Right ventricle myocardium superior (tissue), 1 donor: ENCODE results near the gene WFS1. TPM values are rescaled to one million over a fixed set of nuclear protein-coding genes. Genes with fewer than 3 reads are reported as not detected.

ENCODE experiments used
- ATAC-seq: fragments of 200-7000 bp; cut with Tn5 transposase; one replicate; pipeline ENCODE4 v1.9.1; 2020; ENCODE audit warnings: mild to moderate bottlenecking; ENCODE audit not compliant: poor library complexity
- DNase-seq: peaks from one replicate; pipeline ENCODE4 v3.0.0-alpha.2; 2020
- intact Hi-C: fragments of 100-400 bp; cut with DNase I; formaldehyde crosslinking; loops from one replicate; pipeline ENCODE4 v1.11.2; 2022
- total RNA-seq: library from RNA; stranded (reverse); fragmentation: NEBNext Ultra II Directional; extraction: Animal tissue kit (Norgen Biotek cat#: 25700); gene quantifications from one replicate; pipeline ENCODE4 v1.2.1, GENCODE V29; 2021
- donor health status: DM: no; HTN: yes; CAD: no; lungs with severe emphysema.

Gene WFS1
- total RNA-seq, 1 donor from 2014 or later, result 81.7 TPM

GRCh38 chr4:6341696-6342095 lies 72.0 kb downstream of the WFS1 start:
- ATAC-seq, result no peak
- DNase-seq, result no peak
- intact Hi-C loops, result no loop called here

DNA sequence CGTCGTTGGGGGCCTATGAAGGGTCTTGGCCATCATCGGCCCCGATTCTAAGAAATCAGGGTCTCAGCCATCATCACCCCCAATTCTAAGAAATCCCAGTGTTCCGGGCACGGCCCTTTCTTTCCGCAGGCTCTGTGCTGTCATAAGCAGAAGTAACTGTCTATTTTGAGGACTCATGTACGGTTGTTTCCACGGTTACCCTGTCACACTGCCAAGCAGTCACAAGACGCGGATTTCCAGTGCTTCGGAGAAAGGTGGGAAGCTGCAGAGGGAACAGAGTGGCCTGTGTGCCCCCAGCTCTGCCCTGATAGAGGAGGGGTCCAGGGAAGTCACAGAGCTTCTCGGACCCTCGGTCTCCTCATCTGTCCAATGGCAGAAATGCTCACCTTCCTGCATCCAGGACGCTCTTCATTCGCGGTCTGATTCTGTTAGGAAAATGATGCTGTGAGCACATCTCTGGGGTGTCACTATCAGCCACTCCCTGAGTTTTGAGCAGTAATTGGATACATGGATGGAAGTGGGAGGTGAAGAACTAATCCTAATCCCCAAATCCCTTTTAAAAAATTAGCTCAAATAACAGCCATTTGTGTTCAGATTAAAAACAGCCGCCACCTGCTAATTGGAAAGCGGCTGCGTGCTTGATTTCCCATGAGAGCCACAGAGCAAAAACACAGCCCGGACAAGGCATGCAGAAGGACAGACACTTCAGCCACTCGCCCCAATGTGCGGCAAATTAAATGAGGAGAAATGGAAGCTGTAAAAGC lies 73.1 kb downstream of the WFS1 start:
- ATAC-seq (peak; percentile 88), DNase-seq (peak; percentile 82)
- intact Hi-C loops, result no loop called here

DNA sequence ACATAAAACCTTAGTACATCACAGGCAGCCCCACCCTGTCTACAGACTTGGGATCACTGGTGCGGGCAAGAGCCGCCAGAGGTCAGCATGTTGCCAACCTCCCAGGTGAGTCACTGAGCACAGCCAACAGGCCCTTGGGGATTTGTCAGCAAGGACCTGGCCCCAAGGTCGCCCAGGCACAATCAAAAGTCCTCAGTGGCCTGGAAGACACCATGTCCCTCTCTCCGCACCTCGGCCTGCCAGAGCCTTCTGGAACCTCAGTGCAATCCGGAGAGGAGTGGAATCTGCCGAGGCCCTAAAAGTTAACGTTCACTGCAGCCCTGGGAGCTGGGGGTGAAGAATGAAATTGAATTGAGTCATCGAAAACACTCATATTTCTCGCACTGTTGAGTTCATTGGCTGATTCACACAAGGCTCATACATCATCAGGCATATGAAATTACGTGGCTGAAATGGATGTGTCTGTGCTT lies 74.3 kb downstream of the WFS1 start:
- intact Hi-C loops, result no loop called here
- ATAC-seq (no peak), DNase-seq (peak; percentile 36)

- peak; percentile 34 for DNase-seq
- ATAC-seq, result no peak
- intact Hi-C loops, result no loop called here
These were observed 75.6 kb downstream of the WFS1 start for GRCh38 chr4:6345096-6345830.

GRCh38 chr4:6345866-6346265 lies 76.2 kb downstream of the WFS1 start:
- no peak for ATAC-seq
- intact Hi-C loops, result no loop called here
- DNase-seq, result no peak

DNA sequence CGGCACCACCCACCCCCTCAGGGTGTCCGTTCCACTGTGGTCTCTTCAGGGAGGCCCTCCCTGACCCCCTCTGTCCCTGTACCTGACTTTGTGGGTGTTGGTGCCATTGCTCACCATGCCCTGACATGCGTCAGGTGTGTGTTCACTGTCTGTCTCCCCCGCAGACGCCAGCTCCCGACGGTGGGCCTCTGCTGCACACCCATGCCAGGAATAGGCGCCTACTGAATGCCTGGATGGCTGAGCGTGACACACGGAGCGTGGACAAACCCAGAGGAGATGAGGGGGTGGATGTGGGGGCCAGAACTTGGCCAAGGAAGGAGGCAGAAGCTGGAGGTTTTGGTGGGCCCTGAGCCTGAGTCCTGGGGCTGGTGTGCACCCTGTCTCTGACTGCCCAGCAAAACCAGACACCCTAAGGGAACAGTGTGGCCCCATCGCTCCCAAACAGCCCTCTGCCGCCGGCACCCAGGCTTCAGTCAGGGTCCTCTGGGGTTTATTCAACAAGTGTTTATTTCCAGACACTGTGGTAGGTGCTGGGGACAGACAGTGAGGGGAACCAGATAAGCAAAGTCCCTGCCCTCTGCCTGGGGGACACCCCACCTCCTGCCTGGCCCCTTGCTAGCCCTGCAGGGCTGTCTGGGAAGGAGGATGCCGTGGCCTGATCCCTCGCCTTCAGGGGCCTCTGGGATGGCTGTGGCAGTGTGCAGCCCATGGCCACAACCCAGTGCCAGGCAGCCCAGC lies 76.9 kb downstream of the WFS1 start:
- DNase-seq, result no peak
- intact Hi-C loops, result no loop called here
- ATAC-seq, result no peak

DNA sequence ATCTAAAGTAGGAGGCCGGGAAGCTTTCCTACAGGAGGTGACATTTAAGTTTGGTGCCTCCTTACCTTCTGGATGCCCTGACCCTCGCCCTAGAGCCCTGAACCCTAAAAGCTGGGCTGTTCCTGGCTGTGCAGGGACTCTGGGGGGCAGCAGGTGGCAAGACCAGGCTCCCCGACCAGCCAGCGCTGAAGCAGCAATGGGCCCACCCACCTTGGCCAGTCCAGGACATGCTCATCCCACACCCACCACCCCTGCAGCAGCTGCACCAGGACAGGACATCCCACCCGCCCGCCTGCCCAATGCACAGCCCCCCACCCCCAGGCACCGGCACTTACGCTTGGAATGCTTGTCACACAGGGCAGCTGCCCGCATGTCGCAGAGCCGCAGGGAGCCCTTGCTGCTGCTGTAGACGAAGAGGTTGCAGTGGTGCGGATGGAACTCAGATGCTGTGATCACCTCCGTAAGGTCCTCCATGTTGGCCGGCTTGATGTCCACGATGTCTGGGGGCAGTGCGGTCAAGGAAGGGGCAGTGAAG lies 77.9 kb downstream of the WFS1 start:
- intact Hi-C loops, result no loop called here
- no peak for ATAC-seq
- no peak for DNase-seq

- intact Hi-C loops, result no loop called here
- ATAC-seq (no peak), DNase-seq (no peak)
These were observed 78.8 kb downstream of the WFS1 start for GRCh38 chr4:6348408-6348807.

- ATAC-seq (no peak), DNase-seq (no peak)
- intact Hi-C loops, result no loop called here
These were observed 80.4 kb downstream of the WFS1 start for GRCh38 chr4:6349896-6350603.

DNA sequence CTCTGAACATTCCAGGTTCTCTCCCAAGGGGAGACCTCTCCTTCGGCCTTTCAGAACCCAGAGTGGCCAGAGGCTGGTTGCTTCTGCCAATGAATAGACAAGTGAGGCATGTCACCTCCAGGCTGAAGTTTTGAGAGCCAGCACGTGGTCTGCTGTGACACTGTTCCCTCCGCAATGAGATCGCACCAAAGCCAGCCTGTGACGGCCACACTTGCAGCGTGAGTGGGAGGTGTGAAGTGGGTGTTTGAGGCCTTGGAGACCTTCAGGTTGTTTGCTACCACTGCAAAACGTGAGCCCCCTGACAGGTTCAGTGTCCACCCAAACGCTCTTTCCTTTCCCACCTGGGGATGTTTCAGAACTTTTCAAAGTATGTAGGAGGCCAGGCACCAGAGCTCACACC lies 81.0 kb downstream of the WFS1 start:
- no peak for ATAC-seq
- DNase-seq, result no peak
- intact Hi-C loops, result no loop called here

DNA sequence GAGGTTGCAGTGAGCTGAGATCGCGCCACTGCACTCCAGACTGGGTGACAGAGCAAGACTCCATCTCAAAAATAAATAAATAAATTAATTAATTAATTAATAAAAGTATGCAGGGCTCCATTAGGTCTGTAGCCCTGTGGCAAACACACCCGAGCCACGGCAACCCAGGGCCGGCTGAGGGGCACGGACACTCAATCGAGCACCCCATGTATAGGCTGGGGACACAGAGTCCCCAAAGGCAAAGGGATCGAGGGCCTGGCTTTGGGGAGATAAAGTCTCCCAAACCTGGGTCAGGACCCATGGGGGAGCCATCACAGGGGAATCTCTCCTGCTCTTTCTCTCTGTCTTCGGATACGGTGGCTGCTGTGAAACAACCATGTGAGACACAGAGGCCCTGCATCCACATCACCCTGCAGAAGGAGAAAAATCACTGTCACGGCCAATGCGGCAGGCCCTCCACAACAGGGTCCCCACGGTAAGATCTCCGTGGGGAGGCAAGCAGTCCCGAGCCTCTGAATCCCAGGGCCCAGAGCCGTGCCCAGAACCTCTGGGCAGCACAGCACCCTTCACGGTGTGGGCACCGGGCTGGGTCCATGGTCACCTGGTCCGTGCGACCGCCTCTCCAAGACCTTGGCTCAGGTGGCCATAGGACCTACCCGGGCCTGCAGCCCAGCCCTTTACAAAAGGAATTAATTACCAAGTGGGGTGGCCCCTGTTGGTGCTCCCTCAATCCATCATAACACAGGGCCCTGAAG lies 81.8 kb downstream of the WFS1 start:
- no peak for ATAC-seq
- intact Hi-C loops, result no loop called here
- no peak for DNase-seq

DNA sequence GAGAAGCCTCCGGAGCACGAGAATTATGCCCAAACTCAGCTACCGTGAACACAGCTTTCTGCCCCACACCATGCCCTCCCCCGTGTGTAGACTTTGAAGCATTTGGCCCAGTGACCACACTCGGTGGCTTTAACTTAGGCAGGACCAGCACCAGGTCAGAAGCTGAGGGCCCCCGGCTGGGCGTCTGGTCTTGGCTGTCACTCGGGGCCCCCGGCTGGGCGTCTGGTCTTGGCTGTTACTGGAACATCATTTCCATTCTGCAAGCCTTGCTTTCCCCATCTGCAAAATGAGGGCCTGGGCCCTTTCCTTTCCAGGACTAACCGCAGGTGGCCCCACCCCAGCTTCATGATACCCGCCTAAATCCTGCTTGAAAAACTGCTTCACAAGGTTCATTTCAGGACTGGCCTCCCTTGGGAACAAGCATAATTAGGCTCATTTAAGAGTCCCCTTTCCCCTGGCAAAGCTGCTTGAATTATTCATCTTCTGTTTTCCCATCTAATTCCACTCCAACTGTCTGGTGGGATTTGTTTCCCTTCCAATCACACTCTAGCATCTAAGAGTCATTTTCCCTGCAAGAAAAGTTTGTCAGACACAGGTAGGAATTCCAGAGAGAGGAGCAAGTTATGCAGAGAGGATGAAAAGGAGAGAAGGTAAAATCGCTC lies 82.5 kb downstream of the WFS1 start:
- intact Hi-C loops, result no loop called here
- ATAC-seq, result no peak
- DNase-seq, result no peak

Other genes with a start within 250 kb of the WFS1 start
- gene JAKMIP1, start 69.3 kb upstream of the WFS1 start, total RNA-seq, result not detected
- 8.1 TPM for gene PPP2R2C, start 202.8 kb downstream of the WFS1 start, total RNA-seq